Activated CD4-positive, CD25-positive, alpha-beta regulatory T cell treated with anti-CD3 and anti-CD28 coated beads, Interleukin-2, amount 50 U/mL, for 16 hours (primary cell): ENCODE measurements around the gene CERS5.

Source experiments
- DNase-seq: peaks from one replicate; pipeline ENCODE4 v3.0.0-alpha.2; 2020; ENCODE audit warnings: low read depth, low spot score

Gene CERS5

GRCh38 chr12:50167049-50167828 lies at the start of gene CERS5:
TSS of gene CERS5 (minus strand) at chr12:50167369. CDS start at chr12:50167297, 72 bp downstream.
- peak; percentile 91 for DNase-seq

GRCh38 chr12:50215033-50215432 lies 47.9 kb upstream of the CERS5 start:
- no peak for DNase-seq

- no peak for DNase-seq
Observed at GRCh38 chr12:50214018-50214417, 46.8 kb upstream of the CERS5 start.

GRCh38 chr12:50213439-50213838 lies 46.3 kb upstream of the CERS5 start:
- no peak for DNase-seq

- no peak for DNase-seq
Observed at GRCh38 chr12:50212071-50212467, 44.9 kb upstream of the CERS5 start.

- DNase-seq, result no peak
Observed at GRCh38 chr12:50211392-50212070, 44.4 kb upstream of the CERS5 start.

- DNase-seq, result no peak
Observed at GRCh38 chr12:50207424-50207823, 40.3 kb upstream of the CERS5 start.

- DNase-seq, result no peak
Observed at GRCh38 chr12:50205648-50206047, 38.5 kb upstream of the CERS5 start.

- no peak for DNase-seq
Observed at GRCh38 chr12:50203691-50204090, 36.5 kb upstream of the CERS5 start.

- no peak for DNase-seq
Observed at GRCh38 chr12:50201987-50202521, 34.9 kb upstream of the CERS5 start.

GRCh38 chr12:50200552-50201273 lies 33.5 kb upstream of the CERS5 start:
- DNase-seq, result no peak

- no peak for DNase-seq
Observed at GRCh38 chr12:50198829-50199228, 31.7 kb upstream of the CERS5 start.

GRCh38 chr12:50197297-50197727 lies 30.1 kb upstream of the CERS5 start:
- no peak for DNase-seq

GRCh38 chr12:50196537-50196936 lies 29.4 kb upstream of the CERS5 start:
- DNase-seq, result no peak

- DNase-seq, result no peak
Observed at GRCh38 chr12:50195832-50196231, 28.7 kb upstream of the CERS5 start.

GRCh38 chr12:50192908-50193307 lies 25.7 kb upstream of the CERS5 start:
- DNase-seq, result no peak

GRCh38 chr12:50192236-50192635 lies 25.1 kb upstream of the CERS5 start:
- DNase-seq, result no peak

- no peak for DNase-seq
Observed at GRCh38 chr12:50190859-50191258, 23.7 kb upstream of the CERS5 start.

GRCh38 chr12:50188875-50189575 lies 21.9 kb upstream of the CERS5 start:
- DNase-seq, result no peak

GRCh38 chr12:50188241-50188781 lies 21.1 kb upstream of the CERS5 start:
- DNase-seq, result no peak
